HG02840 (cell line): ENCODE measurements around the gene GNS.

Source experiments
- ATAC-seq: cut with Tn5 transposase; IDR thresholded peaks from one replicate; pipeline ENCODE4 v1.9.1; 2021; ENCODE audit warnings: mild to moderate bottlenecking, moderate library complexity, moderate number of reproducible peaks; ENCODE audit not compliant: unreplicated experiment, low FRiP score

The GNS gene

GRCh38 chr12:64742416-64742815, 16.8 kb downstream of the GNS start:
- ATAC-seq, result no peak

- ATAC-seq, result no peak
Observed at GRCh38 chr12:64740646-64741045, 18.6 kb downstream of the GNS start.

- no peak for ATAC-seq
Observed at GRCh38 chr12:64739778-64740177, 19.4 kb downstream of the GNS start.

GRCh38 chr12:64737539-64737938, 21.7 kb downstream of the GNS start:
- ATAC-seq, result no peak

GRCh38 chr12:64736771-64737170, 22.4 kb downstream of the GNS start:
- ATAC-seq, result no peak

- ATAC-seq, result no peak
Observed at GRCh38 chr12:64735442-64735841, 23.8 kb downstream of the GNS start.

- no peak for ATAC-seq
Observed at GRCh38 chr12:64733857-64734256, 25.3 kb downstream of the GNS start.

- ATAC-seq, result no peak
Observed at GRCh38 chr12:64731683-64732082, 27.5 kb downstream of the GNS start.

- no peak for ATAC-seq
Observed at GRCh38 chr12:64730588-64730969, 28.6 kb downstream of the GNS start.

- no peak for ATAC-seq
Observed at GRCh38 chr12:64729909-64730587, 29.2 kb downstream of the GNS start.

GRCh38 chr12:64724201-64724745, 34.9 kb downstream of the GNS start:
- no peak for ATAC-seq

GRCh38 chr12:64723630-64724029, 35.6 kb downstream of the GNS start:
- no peak for ATAC-seq

GRCh38 chr12:64722835-64723234, 36.4 kb downstream of the GNS start:
- ATAC-seq, result no peak

GRCh38 chr12:64720884-64721283, 38.3 kb downstream of the GNS start:
- no peak for ATAC-seq

- ATAC-seq, result no peak
Observed at GRCh38 chr12:64718649-64719048, 40.6 kb downstream of the GNS start.

- ATAC-seq, result no peak
Observed at GRCh38 chr12:64716839-64717455, 42.3 kb downstream of the GNS start.

GRCh38 chr12:64716371-64716770, 42.8 kb downstream of the GNS start:
- no peak for ATAC-seq

- ATAC-seq, result peak; percentile 57
Observed at GRCh38 chr12:64714551-64714968, 44.6 kb downstream of the GNS start.

- no peak for ATAC-seq
Observed at GRCh38 chr12:64713376-64713775, 45.8 kb downstream of the GNS start.

- ATAC-seq, result no peak
Observed at GRCh38 chr12:64709429-64709828, 49.8 kb downstream of the GNS start.

- no peak for ATAC-seq
Observed at GRCh38 chr12:64707926-64708325, 51.3 kb downstream of the GNS start.

- ATAC-seq, result no peak
Observed at GRCh38 chr12:64707362-64707761, 51.8 kb downstream of the GNS start.
